MM.1S (cell line): Measurements from ENCODE around the gene STARD10.

Experiments
- EZH2 ChIP-seq: fragments of 300-600 bp; sonication (generic); optimal IDR thresholded peaks from 2 replicates; pipeline ENCODE3; 2017; ENCODE audit warnings: low read depth, mild to moderate bottlenecking, antibody characterized with exemption, low read length, mixed read lengths
- TF ChIP-seq, protein P1 (sequence below): fragments of 300-600 bp; sonication (generic); IDR thresholded peaks from 2 replicates; pipeline ENCODE4 v1.5.1; 2016; ENCODE audit warnings: antibody characterized with exemption, low read length, mixed read lengths

GRCh38 chr11:72773696-72774095, 20.2 kb downstream of the STARD10 start:
- no peak for TF ChIP-seq EZH2
- TF ChIP-seq, protein P1, sequence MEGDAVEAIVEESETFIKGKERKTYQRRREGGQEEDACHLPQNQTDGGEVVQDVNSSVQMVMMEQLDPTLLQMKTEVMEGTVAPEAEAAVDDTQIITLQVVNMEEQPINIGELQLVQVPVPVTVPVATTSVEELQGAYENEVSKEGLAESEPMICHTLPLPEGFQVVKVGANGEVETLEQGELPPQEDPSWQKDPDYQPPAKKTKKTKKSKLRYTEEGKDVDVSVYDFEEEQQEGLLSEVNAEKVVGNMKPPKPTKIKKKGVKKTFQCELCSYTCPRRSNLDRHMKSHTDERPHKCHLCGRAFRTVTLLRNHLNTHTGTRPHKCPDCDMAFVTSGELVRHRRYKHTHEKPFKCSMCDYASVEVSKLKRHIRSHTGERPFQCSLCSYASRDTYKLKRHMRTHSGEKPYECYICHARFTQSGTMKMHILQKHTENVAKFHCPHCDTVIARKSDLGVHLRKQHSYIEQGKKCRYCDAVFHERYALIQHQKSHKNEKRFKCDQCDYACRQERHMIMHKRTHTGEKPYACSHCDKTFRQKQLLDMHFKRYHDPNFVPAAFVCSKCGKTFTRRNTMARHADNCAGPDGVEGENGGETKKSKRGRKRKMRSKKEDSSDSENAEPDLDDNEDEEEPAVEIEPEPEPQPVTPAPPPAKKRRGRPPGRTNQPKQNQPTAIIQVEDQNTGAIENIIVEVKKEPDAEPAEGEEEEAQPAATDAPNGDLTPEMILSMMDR = no peak
